Transverse colon (tissue), 4 donors: ENCODE data around the gene C5orf63.

ENCODE experiments used
- EP300 ChIP-seq: sonication (generic); formaldehyde crosslinking; IDR thresholded peaks from one replicate; pipeline ENCODE4 v1.6.1; 2017; ENCODE audit warnings: antibody characterized with exemption, low read depth
- POLR2A ChIP-seq: fragments of 450-650 bp; IDR thresholded peaks from one replicate; pipeline ENCODE4 v1.6.1; 2016; ENCODE audit warnings: antibody characterized with exemption, mild to moderate bottlenecking, moderate library complexity
- POLR2AphosphoS5 ChIP-seq, 3 donors: sonication (generic); formaldehyde crosslinking; IDR thresholded peaks; one replicate each; pipeline ENCODE4 v1.6.1; 2016; ENCODE audit warnings: antibody characterized with exemption in 3 of 3
- TF ChIP-seq, protein P1 (sequence below), 5 experiments: fragments of 200-600 bp in 3 of 5; fragments of 450-650 bp in 2 of 5; sonication (generic) in 3 of 5; IDR thresholded peaks; 1 replicate in 2 of 5; 2 replicates in 3 of 5; pipeline ENCODE4 v1.5.1; 2016 to 2017; ENCODE audit warnings: antibody characterized with exemption in 5 of 5, inconsistent platforms in 3 of 5, mild to moderate bottlenecking in 2 of 5, moderate library complexity in 1 of 5

DNA sequence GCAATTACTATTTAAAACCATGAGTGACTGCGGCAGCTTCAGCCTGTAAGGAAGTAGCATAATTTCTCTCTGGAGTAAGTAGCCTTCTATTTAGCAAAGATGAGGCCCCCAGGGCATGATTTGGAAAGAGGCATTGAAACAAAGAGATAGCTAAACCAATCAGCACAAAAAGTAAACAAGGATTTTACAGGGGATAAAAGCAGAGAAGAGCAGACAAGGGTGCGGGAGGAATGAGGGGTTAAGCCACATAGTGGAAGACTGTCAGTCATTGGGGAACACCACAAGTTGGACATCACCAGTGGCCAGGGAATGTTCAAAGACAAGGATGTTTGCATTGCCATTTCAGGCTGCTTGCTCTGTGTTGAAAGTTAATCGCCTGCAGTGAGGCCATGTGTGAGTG lies 24.0 kb upstream of the C5orf63 start:
- TF ChIP-seq POLR2AphosphoS5 (IDR thresholded peaks at IDR 0.05) (no peak), EP300 (no peak), POLR2A (no peak)
- TF ChIP-seq, protein P1, sequence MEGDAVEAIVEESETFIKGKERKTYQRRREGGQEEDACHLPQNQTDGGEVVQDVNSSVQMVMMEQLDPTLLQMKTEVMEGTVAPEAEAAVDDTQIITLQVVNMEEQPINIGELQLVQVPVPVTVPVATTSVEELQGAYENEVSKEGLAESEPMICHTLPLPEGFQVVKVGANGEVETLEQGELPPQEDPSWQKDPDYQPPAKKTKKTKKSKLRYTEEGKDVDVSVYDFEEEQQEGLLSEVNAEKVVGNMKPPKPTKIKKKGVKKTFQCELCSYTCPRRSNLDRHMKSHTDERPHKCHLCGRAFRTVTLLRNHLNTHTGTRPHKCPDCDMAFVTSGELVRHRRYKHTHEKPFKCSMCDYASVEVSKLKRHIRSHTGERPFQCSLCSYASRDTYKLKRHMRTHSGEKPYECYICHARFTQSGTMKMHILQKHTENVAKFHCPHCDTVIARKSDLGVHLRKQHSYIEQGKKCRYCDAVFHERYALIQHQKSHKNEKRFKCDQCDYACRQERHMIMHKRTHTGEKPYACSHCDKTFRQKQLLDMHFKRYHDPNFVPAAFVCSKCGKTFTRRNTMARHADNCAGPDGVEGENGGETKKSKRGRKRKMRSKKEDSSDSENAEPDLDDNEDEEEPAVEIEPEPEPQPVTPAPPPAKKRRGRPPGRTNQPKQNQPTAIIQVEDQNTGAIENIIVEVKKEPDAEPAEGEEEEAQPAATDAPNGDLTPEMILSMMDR (IDR thresholded peaks at IDR 0.05): no peak
